DND-41 (cell line): Measurements from ENCODE around the gene LRRN2.

ENCODE experiments used
- ATAC-seq: fragments of 200-7000 bp; cut with Tn5 transposase; 3 replicates; pipeline ENCODE4 v1.9.1; 2021; ENCODE audit warnings: low read depth; ENCODE audit not compliant: insufficient read depth
- DNase-seq: peaks from one replicate; pipeline ENCODE4 v3.0.0-alpha.2; 2020
- H2AFZ ChIP-seq: 2 replicates; pipeline ENCODE4 v1.6.0; 2012; ENCODE audit warnings: low read depth, low read length
- H3K27ac ChIP-seq: 2 replicates; pipeline ENCODE4 v1.5.1; 2012; ENCODE audit warnings: low read length, inconsistent platforms
- H3K27me3 ChIP-seq: fragments of 200-600 bp; sonication (generic); 2 replicates; pipeline ENCODE4 v1.6.0; 2012; ENCODE audit warnings: low read length, mild to moderate bottlenecking, inconsistent platforms; ENCODE audit not compliant: insufficient read depth, poor library complexity
- H3K36me3 ChIP-seq: 2 replicates; pipeline ENCODE4 v1.5.1; 2012; ENCODE audit warnings: low read length, inconsistent platforms; ENCODE audit not compliant: insufficient read depth
- H3K4me1 ChIP-seq: 2 replicates; pipeline ENCODE4 v1.5.1; 2012; ENCODE audit warnings: mild to moderate bottlenecking, low read length; ENCODE audit not compliant: insufficient read depth
- H3K4me2 ChIP-seq: 2 replicates; pipeline ENCODE4 v1.6.0; 2012; ENCODE audit warnings: mild to moderate bottlenecking, moderate library complexity, low read length, inconsistent platforms; ENCODE audit not compliant: insufficient read depth
- H3K4me3 ChIP-seq, 2 experiments: fragments of 200-600 bp in 1 of 2; shearing (Covaris generic) in 1 of 2; 2 replicates each; pipeline ENCODE4 v1.5.1; 2012 to 2016; ENCODE audit warnings: inconsistent platforms in 2 of 2, low read length in 2 of 2, mild to moderate bottlenecking in 2 of 2, low read depth in 1 of 2, moderate library complexity in 1 of 2
- H3K79me2 ChIP-seq: 2 replicates; pipeline ENCODE4 v1.6.0; 2012; ENCODE audit warnings: low read length, inconsistent platforms; ENCODE audit not compliant: insufficient read depth
- H3K9ac ChIP-seq: 2 replicates; pipeline ENCODE4 v1.6.0; 2012; ENCODE audit warnings: low read depth, mild to moderate bottlenecking, inconsistent platforms, low read length, moderate library complexity
- H3K9me3 ChIP-seq: 2 replicates; pipeline ENCODE4 v1.5.1; 2012; ENCODE audit warnings: low read length, moderate library complexity, mild to moderate bottlenecking, inconsistent platforms; ENCODE audit not compliant: insufficient read depth, severe bottlenecking
- H4K20me1 ChIP-seq: 2 replicates; pipeline ENCODE4 v1.6.0; 2012; ENCODE audit warnings: low read length; ENCODE audit not compliant: insufficient read depth
- CTCF ChIP-seq: IDR thresholded peaks from 2 replicates; pipeline ENCODE4 v1.5.1; 2012; ENCODE audit warnings: borderline replicate concordance, low read length, moderate library complexity, mild to moderate bottlenecking; ENCODE audit not compliant: poor library complexity, severe bottlenecking; ENCODE audit errors: extremely low read depth
- EZH2 ChIP-seq: IDR thresholded peaks from 3 replicates; pipeline ENCODE4 v1.6.1; 2012; ENCODE audit warnings: borderline replicate concordance, low read depth, mild to moderate bottlenecking, moderate library complexity, low read length, inconsistent platforms; ENCODE audit not compliant: severe bottlenecking

Gene LRRN2

GRCh38 chr1:204709021-204709420 lies 23.5 kb upstream of the LRRN2 start:
- Histone ChIP-seq H3K4me1 (no peaks in the 10 kb centered on the region), H3K79me2 (no peaks in the 10 kb centered on the region), H3K36me3 (no peaks in the 10 kb centered on the region), H3K4me2 (no peak overlapping the region), H3K27ac (no peak overlapping the region), H4K20me1 (peaks cover 4% of the 10 kb centered on the region; the same call in 1 of the 2 replicates), H3K9me3 (no peaks in the 10 kb centered on the region), H2AFZ (no peak overlapping the region), H3K4me3 (no peak overlapping the region), H3K9ac (no peak overlapping the region), H3K27me3 (peaks cover 55% of the 10 kb centered on the region)
- DNase-seq (no peak), ATAC-seq (no peak)
- TF ChIP-seq CTCF (no peak), EZH2 (no peak)

GRCh38 chr1:204706838-204707509 lies 21.4 kb upstream of the LRRN2 start:
- Histone ChIP-seq H3K36me3 (no peaks in the 10 kb centered on the region), H3K4me3 (no peak overlapping the region), H3K79me2 (no peaks in the 10 kb centered on the region), H3K4me2 (no peak overlapping the region), H3K9ac (no peak overlapping the region), H3K27me3 (peaks cover 37% of the 10 kb centered on the region), H2AFZ (no peak overlapping the region), H3K27ac (no peak overlapping the region), H3K4me1 (no peaks in the 10 kb centered on the region), H4K20me1 (peaks cover 4% of the 10 kb centered on the region; the same call in 1 of the 2 replicates), H3K9me3 (no peaks in the 10 kb centered on the region)
- ATAC-seq (0 out of 3 replicates have a peak, but pooled peaks have one; percentile 22), DNase-seq (no peak)
- TF ChIP-seq CTCF (no peak), EZH2 (no peak)

GRCh38 chr1:204705888-204706837 lies 20.6 kb upstream of the LRRN2 start:
- Histone ChIP-seq H2AFZ (no peak overlapping the region), H3K9ac (no peak overlapping the region), H3K4me2 (no peak overlapping the region), H4K20me1 (peaks cover 4% of the 10 kb centered on the region; the same call in 1 of the 2 replicates), H3K4me3 (no peak overlapping the region), H3K9me3 (no peaks in the 10 kb centered on the region), H3K36me3 (no peaks in the 10 kb centered on the region), H3K4me1 (no peaks in the 10 kb centered on the region), H3K27ac (no peak overlapping the region), H3K79me2 (no peaks in the 10 kb centered on the region), H3K27me3 (peaks cover 29% of the 10 kb centered on the region)
- TF ChIP-seq CTCF (no peak), EZH2 (no peak)
- DNase-seq: no peak
- ATAC-seq: no peak
